ENCODE measurements around the gene B9D1. TPM values are rescaled to one million over a fixed set of nuclear protein-coding genes. Genes with fewer than 3 reads are reported as not detected.

The B9D1 gene
- total and polyA plus RNA-seq, 2 donors from 2014 or later, result 32.1 to 67.5 TPM

- no peaks in the 10 kb centered on the region for H3K27me3 ChIP-seq (ENCODE audit: control insufficient read depth, insufficient read depth, low read length)
- DNase-seq, result peak in 2 of 5 donors; percentile 30 to 66
- TF ChIP-seq, protein P1, sequence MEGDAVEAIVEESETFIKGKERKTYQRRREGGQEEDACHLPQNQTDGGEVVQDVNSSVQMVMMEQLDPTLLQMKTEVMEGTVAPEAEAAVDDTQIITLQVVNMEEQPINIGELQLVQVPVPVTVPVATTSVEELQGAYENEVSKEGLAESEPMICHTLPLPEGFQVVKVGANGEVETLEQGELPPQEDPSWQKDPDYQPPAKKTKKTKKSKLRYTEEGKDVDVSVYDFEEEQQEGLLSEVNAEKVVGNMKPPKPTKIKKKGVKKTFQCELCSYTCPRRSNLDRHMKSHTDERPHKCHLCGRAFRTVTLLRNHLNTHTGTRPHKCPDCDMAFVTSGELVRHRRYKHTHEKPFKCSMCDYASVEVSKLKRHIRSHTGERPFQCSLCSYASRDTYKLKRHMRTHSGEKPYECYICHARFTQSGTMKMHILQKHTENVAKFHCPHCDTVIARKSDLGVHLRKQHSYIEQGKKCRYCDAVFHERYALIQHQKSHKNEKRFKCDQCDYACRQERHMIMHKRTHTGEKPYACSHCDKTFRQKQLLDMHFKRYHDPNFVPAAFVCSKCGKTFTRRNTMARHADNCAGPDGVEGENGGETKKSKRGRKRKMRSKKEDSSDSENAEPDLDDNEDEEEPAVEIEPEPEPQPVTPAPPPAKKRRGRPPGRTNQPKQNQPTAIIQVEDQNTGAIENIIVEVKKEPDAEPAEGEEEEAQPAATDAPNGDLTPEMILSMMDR (IDR thresholded peaks at IDR 0.05; ENCODE audit: borderline replicate concordance, extremely low read depth, insufficient read depth), result no peak
- peaks cover 10 to 30% (median 21%) of the 10 kb centered on the region in 3 donors for H3K36me3 ChIP-seq (ENCODE audit: control insufficient read depth in 2 of 3, insufficient read depth in 3 of 3, low read length in 3 of 3)
- H3K9ac ChIP-seq (ENCODE audit: low read length in 3 of 3), result no peak overlapping the region
- H3K4me3 ChIP-seq (ENCODE audit: low read length in 3 of 3), result no peak overlapping the region
- no peak for FAIRE-seq
- intact Hi-C loops (cut with DNase I), result no loop called here
- H3K27ac ChIP-seq (ENCODE audit: low read depth in 2 of 2, low read length in 2 of 2), result peak overlapping the region; percentile 43 to 45
- H3K9me3 ChIP-seq (ENCODE audit: control insufficient read depth in 2 of 3, insufficient read depth in 1 of 3, low read length in 3 of 3), result no peaks in the 10 kb centered on the region
- peaks cover 0 to 30% (median 4%) of the 10 kb centered on the region in 3 donors for H3K4me1 ChIP-seq (ENCODE audit: control insufficient read depth in 2 of 3, insufficient read depth in 2 of 3, low read depth in 1 of 3, low read length in 3 of 3)
These were observed 21.4 kb upstream of the B9D1 start for GRCh38 chr17:19383681-19384470.

DNA sequence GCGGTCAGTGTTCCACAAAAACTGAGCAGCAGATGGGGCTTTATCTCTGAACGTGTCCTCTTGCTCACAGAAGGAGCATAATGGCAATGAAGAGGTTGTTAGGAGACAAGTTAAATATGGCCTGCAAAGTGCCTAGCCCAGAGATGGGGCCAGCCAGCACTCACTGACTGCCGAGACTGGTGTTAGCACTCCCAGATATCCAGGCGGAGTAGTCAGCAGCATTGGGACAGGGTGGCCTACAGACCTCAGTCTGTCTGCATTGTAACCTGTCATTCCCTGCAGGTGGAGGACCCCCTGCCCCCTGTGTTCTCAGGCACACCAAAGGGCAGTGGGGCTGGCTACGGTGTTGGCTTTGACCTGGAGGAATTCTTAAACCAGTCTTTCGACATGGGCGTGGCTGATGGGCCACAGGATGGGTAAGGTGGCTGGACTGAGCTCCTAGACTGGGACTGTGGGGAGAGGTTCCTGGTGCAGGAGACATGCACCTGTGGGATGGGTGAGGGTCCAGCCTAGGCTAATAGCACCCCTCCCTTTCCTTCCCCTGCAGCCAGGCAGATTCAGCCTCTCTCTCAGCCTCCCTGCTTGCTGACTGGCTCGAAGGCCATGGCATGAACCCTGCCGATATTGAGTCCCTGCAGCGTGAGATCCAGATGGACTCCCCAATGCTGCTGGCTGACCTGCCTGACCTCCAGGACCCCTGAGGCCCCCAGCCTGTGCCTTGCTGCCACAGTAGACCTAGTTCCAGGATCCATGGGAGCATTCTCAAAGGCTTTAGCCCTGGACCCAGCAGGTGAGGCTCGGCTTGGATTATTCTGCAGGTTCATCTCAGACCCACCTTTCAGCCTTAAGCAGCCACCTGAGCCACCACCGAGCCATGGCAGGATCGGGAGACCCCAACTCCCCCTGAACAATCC, 20.3 kb upstream of the B9D1 start:
- no peak for FAIRE-seq
- Histone ChIP-seq H3K27ac (ENCODE audit: low read depth in 2 of 2, low read length in 2 of 2) (no peak overlapping the region), H3K36me3 (ENCODE audit: control insufficient read depth in 2 of 3, insufficient read depth in 3 of 3, low read length in 3 of 3) (peaks cover 10 to 30% (median 21%) of the 10 kb centered on the region in 3 donors)

DNA sequence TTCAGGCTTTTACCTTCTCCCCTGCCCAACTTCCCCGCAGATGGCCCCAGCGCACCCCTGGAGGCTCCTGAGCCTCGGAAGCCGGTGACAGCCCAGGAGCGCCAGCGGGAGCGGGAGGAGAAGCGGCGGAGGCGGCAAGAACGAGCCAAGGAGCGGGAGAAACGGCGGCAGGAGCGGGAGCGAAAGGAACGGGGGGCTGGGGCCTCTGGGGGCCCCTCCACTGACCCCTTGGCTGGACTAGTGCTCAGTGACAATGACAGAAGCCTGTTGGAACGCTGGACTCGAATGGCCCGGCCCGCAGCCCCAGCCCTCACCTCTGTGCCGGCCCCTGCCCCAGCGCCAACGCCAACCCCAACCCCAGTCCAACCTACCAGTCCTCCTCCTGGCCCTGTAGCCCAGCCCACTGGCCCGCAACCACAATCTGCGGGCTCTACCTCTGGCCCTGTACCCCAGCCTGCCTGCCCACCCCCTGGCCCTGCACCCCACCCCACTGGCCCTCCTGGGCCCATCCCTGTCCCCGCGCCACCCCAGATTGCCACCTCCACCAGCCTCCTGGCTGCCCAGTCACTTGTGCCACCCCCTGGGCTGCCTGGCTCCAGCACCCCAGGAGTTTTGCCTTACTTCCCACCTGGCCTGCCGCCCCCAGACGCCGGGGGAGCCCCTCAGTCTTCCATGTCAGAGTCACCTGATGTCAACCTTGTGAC, 19.4 kb upstream of the B9D1 start:
- no peak overlapping the region for H3K9ac ChIP-seq (ENCODE audit: low read length in 3 of 3)
- no peak overlapping the region for H3K4me3 ChIP-seq (ENCODE audit: low read length in 3 of 3)
- H3K36me3 ChIP-seq (ENCODE audit: control insufficient read depth in 2 of 3, insufficient read depth in 3 of 3, low read length in 3 of 3), result peaks cover 10 to 30% (median 21%) of the 10 kb centered on the region in 3 donors
- FAIRE-seq (no peak), DNase-seq (peak in 2 of 5 donors; percentile 39 to 75)
- no peak overlapping the region for H3K27ac ChIP-seq (ENCODE audit: low read depth in 2 of 2, low read length in 2 of 2)
- H3K27me3 ChIP-seq (ENCODE audit: control insufficient read depth, insufficient read depth, low read length), result no peaks in the 10 kb centered on the region
- no peaks in the 10 kb centered on the region for H3K9me3 ChIP-seq (ENCODE audit: control insufficient read depth in 2 of 3, insufficient read depth in 1 of 3, low read length in 3 of 3)
- peaks cover 0 to 29% (median 0%) of the 10 kb centered on the region in 3 donors for H3K4me1 ChIP-seq (ENCODE audit: control insufficient read depth in 2 of 3, insufficient read depth in 2 of 3, low read depth in 1 of 3, low read length in 3 of 3)
- TF ChIP-seq, protein P1 (IDR thresholded peaks at IDR 0.05; ENCODE audit: borderline replicate concordance, extremely low read depth, insufficient read depth), result no peak
- intact Hi-C loops (cut with DNase I), result no loop called here

More for the DNA sequence above, 20.3 kb upstream of the B9D1 start:
- H3K27me3 ChIP-seq (ENCODE audit: control insufficient read depth, insufficient read depth, low read length), result no peaks in the 10 kb centered on the region
- peaks cover 0 to 28% (median under 1%) of the 10 kb centered on the region in 3 donors for H3K4me1 ChIP-seq (ENCODE audit: control insufficient read depth in 2 of 3, insufficient read depth in 2 of 3, low read depth in 1 of 3, low read length in 3 of 3)
- H3K9me3 ChIP-seq (ENCODE audit: control insufficient read depth in 2 of 3, insufficient read depth in 1 of 3, low read length in 3 of 3), result no peaks in the 10 kb centered on the region
- no peak overlapping the region for H3K9ac ChIP-seq (ENCODE audit: low read length in 3 of 3)
- no peak overlapping the region for H3K4me3 ChIP-seq (ENCODE audit: low read length in 3 of 3)
- intact Hi-C loops (cut with DNase I), result no loop called here
- TF ChIP-seq, protein P1 (IDR thresholded peaks at IDR 0.05; ENCODE audit: borderline replicate concordance, extremely low read depth, insufficient read depth), result no peak
- peak in 2 of 5 donors; percentile 44 to 55 for DNase-seq
